HepG2 (cell line): Measurements from ENCODE around the gene PHKB. TPM values are rescaled to one million over a fixed set of nuclear protein-coding genes. Genes with fewer than 3 reads are reported as not detected.
A peak's percentile ranks its signal among the peaks of the same experiment; 100 is the strongest.

Source experiments
- FOXP1 ChIP-seq, 2 experiments: fragments of 450-650 bp in 1 of 2; IDR thresholded peaks; 2 replicates each; pipeline ENCODE4 v1.6.1; 2017 to 2018; ENCODE audit warnings: antibody characterized with exemption in 1 of 2
- HIVEP1 ChIP-seq: sonication (generic); formaldehyde crosslinking; IDR thresholded peaks from 2 replicates; pipeline ENCODE4 v1.4.0; 2020; ENCODE audit warnings: mild to moderate bottlenecking, missing genetic modification reagents
- KAT8 ChIP-seq: IDR thresholded peaks from 2 replicates; pipeline ENCODE4 v1.6.1; 2016; ENCODE audit warnings: missing genetic modification reagents, missing compliant biosample characterization
- MATR3 ChIP-seq: sonication (generic); formaldehyde crosslinking; IDR thresholded peaks from 2 replicates; pipeline ENCODE4 v1.4.0; 2020; ENCODE audit warnings: missing genetic modification reagents
- MXI1 ChIP-seq: IDR thresholded peaks from 3 replicates; pipeline ENCODE4 v1.6.1; 2012; ENCODE audit warnings: low read depth, low read length, inconsistent platforms, borderline replicate concordance
- NFIC ChIP-seq: IDR thresholded peaks from 2 replicates; pipeline ENCODE4 v1.6.1; 2012; ENCODE audit warnings: mild to moderate bottlenecking, low read length, inconsistent platforms
- PHF21A ChIP-seq: sonication (generic); formaldehyde crosslinking; IDR thresholded peaks from 2 replicates; pipeline ENCODE4 v1.5.0; 2020; ENCODE audit warnings: mild to moderate bottlenecking, missing genetic modification reagents
- RERE ChIP-seq: IDR thresholded peaks from 2 replicates; pipeline ENCODE4 v1.6.1; 2016; ENCODE audit warnings: low read depth, missing genetic modification reagents, missing compliant biosample characterization
- TBX2 ChIP-seq: sonication (generic); formaldehyde crosslinking; IDR thresholded peaks from 2 replicates; pipeline ENCODE4 v1.5.0; 2020; ENCODE audit warnings: missing genetic modification reagents, mild to moderate bottlenecking, borderline replicate concordance
- TIGD3 ChIP-seq: sonication (generic); formaldehyde crosslinking; IDR thresholded peaks from 2 replicates; pipeline ENCODE4 v1.5.1; 2020; ENCODE audit warnings: mild to moderate bottlenecking, missing genetic modification reagents, borderline replicate concordance
- TOE1 ChIP-seq: sonication (generic); formaldehyde crosslinking; IDR thresholded peaks from 2 replicates; pipeline ENCODE4 v1.4.0; 2020; ENCODE audit warnings: mild to moderate bottlenecking, missing genetic modification reagents
- ZNF235 ChIP-seq: sonication (generic); formaldehyde crosslinking; IDR thresholded peaks from 2 replicates; pipeline ENCODE4 v1.8.1; 2023; ENCODE audit warnings: mild to moderate bottlenecking, missing genetic modification reagents, borderline replicate concordance
- ZNF841 ChIP-seq: sonication (generic); formaldehyde crosslinking; IDR thresholded peaks from 2 replicates; pipeline ENCODE4 v1.8.1; 2023; ENCODE audit warnings: missing genetic modification reagents, borderline replicate concordance
- polyA plus RNA-seq, 8 experiments: library from polyadenylated mRNA; depleted of rRNA in 3 of 8; stranded (reverse) in 7 of 8; unstranded in 1 of 8; fragments of >200 nt; fragmentation: Illumina TruSeq in 4 of 8; extraction: Trizol in 4 of 8; gene quantifications; 2 replicates each; pipeline versions ENCODE4 v1.2.1 to v1.2.3, GENCODE V29; 2011 to 2016; ENCODE audit warnings: low read depth in 4 of 8, missing spikeins in 1 of 8, mixed read lengths in 1 of 8; ENCODE audit not compliant: insufficient read depth in 1 of 8
- total RNA-seq, 5 experiments: library from RNA; depleted of rRNA; stranded (reverse); fragments of >200 nt; fragmentation: Illumina TruSeq; extraction: Trizol; gene quantifications; 2 replicates each; pipeline ENCODE4 v1.2.3, GENCODE V29; 2016; ENCODE audit warnings: low read depth in 1 of 5
- TF ChIP-seq, protein P1 (sequence below), 2 experiments: sonication (generic) in 1 of 2; formaldehyde crosslinking in 1 of 2; IDR thresholded peaks; 2 replicates each; pipeline versions ENCODE4 v1.4.0 to v1.6.1; 2018 to 2020; ENCODE audit warnings: missing genetic modification reagents in 2 of 2, borderline replicate concordance in 1 of 2, low read depth in 1 of 2, mild to moderate bottlenecking in 1 of 2, missing biosample characterization in 1 of 2
- TF ChIP-seq, protein P2 (sequence below): sonication (generic); formaldehyde crosslinking; IDR thresholded peaks from 2 replicates; pipeline ENCODE4 v1.4.0; 2020; ENCODE audit warnings: mild to moderate bottlenecking, missing genetic modification reagents, borderline replicate concordance
- TF ChIP-seq, protein P3 (sequence below): sonication (generic); formaldehyde crosslinking; IDR thresholded peaks from 2 replicates; pipeline ENCODE4 v1.8.0; 2022; ENCODE audit warnings: mild to moderate bottlenecking, missing genetic modification reagents

PHKB gene
- total and polyA plus RNA-seq, 2 of the 13 experiments (the other 11 are each of a cell fraction or from before 2014, with no cell fraction given) = 66.0 to 80.8 TPM

- TF ChIP-seq, protein P1, sequence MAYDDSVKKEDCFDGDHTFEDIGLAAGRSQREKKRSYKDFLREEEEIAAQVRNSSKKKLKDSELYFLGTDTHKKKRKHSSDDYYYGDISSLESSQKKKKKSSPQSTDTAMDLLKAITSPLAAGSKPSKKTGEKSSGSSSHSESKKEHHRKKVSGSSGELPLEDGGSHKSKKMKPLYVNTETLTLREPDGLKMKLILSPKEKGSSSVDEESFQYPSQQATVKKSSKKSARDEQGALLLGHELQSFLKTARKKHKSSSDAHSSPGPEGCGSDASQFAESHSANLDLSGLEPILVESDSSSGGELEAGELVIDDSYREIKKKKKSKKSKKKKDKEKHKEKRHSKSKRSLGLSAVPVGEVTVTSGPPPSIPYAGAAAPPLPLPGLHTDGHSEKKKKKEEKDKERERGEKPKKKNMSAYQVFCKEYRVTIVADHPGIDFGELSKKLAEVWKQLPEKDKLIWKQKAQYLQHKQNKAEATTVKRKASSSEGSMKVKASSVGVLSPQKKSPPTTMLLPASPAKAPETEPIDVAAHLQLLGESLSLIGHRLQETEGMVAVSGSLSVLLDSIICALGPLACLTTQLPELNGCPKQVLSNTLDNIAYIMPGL (CRISPR knock-in tag; IDR thresholded peaks at IDR 0.05; ENCODE audit: borderline replicate concordance in 1 of 2, low read depth in 1 of 2) = peak in 1 of 2 experiments; percentile 36; a peak in 1 of 4 replicates
- peak; percentile 98 for TF ChIP-seq TBX2
- peak; percentile 92 for TF ChIP-seq KAT8 (CRISPR knock-in tag)
- TF ChIP-seq TOE1 (CRISPR knock-in tag) = 0 out of 2 replicates have a peak, but pooled peaks have one; percentile 66
- TF ChIP-seq MATR3 = no peak
- no peak for TF ChIP-seq HIVEP1 (CRISPR knock-in tag)
- TF ChIP-seq TIGD3 = no peak
- TF ChIP-seq ZNF235 (CRISPR knock-in tag) = no peak
- peak; percentile 96 for TF ChIP-seq PHF21A (CRISPR knock-in tag)
- TF ChIP-seq, protein P2, sequence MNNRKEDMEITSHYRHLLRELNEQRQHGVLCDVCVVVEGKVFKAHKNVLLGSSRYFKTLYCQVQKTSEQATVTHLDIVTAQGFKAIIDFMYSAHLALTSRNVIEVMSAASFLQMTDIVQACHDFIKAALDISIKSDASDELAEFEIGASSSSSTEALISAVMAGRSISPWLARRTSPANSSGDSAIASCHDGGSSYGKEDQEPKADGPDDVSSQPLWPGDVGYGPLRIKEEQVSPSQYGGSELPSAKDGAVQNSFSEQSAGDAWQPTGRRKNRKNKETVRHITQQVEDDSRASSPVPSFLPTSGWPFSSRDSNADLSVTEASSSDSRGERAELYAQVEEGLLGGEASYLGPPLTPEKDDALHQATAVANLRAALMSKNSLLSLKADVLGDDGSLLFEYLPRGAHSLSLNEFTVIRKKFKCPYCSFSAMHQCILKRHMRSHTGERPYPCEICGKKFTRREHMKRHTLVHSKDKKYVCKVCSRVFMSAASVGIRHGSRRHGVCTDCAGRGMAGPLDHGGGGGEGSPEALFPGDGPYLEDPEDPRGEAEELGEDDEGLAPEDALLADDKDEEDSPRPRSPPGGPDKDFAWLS (CRISPR knock-in tag) = no peak
- TF ChIP-seq MXI1 = peak; percentile 51; the same call in 1 of the 3 replicates
- TF ChIP-seq NFIC = peak; percentile 84
- TF ChIP-seq, protein P3, sequence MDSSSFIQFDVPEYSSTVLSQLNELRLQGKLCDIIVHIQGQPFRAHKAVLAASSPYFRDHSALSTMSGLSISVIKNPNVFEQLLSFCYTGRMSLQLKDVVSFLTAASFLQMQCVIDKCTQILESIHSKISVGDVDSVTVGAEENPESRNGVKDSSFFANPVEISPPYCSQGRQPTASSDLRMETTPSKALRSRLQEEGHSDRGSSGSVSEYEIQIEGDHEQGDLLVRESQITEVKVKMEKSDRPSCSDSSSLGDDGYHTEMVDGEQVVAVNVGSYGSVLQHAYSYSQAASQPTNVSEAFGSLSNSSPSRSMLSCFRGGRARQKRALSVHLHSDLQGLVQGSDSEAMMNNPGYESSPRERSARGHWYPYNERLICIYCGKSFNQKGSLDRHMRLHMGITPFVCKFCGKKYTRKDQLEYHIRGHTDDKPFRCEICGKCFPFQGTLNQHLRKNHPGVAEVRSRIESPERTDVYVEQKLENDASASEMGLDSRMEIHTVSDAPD (CRISPR knock-in tag) = no peak
- 0 out of 2 replicates have a peak, but pooled peaks have one; percentile 40 for TF ChIP-seq FOXP1 (IDR thresholded peaks at IDR 0.05)
- peak; percentile 99 for TF ChIP-seq FOXP1 (CRISPR knock-in tag; IDR thresholded peaks at IDR 0.05)
- TF ChIP-seq RERE (CRISPR knock-in tag) = peak; percentile 97
- TF ChIP-seq ZNF841 (CRISPR knock-in tag) = no peak
Observed at GRCh38 chr16:47538472-47538871, 77.3 kb downstream of the PHKB start (continued).
